ENCODE measurements around the gene ZNF76. TPM values are rescaled to one million over a fixed set of nuclear protein-coding genes. Genes with fewer than 3 reads are reported as not detected.
A peak's percentile ranks its signal among the peaks of the same experiment; 100 is the strongest.

ZNF76 gene
- total RNA-seq, 1 donor from 2014 or later = 12.9 TPM

DNA sequence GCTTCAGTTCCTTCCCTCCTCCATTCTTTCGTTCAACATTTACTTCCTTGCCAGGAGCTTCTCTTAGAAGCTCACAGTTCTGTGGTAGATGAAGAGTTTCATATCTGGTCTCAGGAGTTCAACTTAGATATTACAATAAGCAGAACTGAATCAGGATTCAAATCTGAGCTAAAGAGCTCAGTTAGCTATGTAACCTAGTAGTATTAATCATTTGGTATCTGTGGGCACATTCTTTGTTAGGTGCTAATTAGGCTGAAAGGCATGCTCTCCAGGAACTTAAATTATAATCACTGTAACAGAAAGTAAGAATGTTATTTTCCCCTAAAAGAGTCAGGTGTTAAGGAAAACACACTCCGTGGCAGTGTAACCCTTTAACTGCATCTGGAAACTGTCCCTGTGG lies 8.4 kb downstream of the ZNF76 start:
- DNase-seq = no peak

- no peak for DNase-seq
Observed at GRCh38 chr6:35272005-35272404, 12.5 kb downstream of the ZNF76 start.

DNA sequence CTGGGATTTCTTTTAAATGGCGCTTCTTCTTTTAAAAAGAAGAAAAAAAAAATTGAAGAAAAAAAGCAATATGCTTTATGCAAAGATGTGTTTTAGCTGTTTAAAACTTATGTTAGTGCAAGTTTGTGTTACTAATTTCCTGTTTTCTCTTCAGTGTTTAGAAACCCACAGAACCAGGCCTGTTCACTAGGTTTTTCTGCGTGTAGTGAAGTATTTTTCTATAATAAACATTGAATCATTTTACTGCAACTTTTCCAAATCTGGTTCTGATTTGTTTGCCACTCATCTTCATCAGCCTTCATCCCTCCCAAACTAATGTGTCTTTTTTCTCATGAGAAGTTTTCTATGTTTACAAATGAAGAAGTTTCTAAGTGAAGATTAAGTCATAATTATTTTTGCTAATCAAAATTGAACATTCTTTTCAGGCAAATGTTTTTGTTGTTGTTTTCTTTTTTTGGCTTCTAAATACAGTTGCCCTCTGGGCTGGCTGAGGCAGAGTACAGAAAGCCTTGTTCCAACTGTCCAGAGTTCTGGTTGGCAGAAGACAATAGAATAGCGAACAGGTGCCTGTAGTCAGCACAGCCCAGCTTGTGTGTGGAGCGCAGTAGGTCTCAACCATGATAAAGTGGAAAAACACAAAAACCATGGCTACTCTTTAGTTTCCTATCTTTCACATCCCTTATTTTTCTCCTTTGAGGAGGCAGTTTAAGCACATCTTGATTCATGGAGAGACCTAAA lies 14.5 kb downstream of the ZNF76 start:
- DNase-seq = no peak

DNA sequence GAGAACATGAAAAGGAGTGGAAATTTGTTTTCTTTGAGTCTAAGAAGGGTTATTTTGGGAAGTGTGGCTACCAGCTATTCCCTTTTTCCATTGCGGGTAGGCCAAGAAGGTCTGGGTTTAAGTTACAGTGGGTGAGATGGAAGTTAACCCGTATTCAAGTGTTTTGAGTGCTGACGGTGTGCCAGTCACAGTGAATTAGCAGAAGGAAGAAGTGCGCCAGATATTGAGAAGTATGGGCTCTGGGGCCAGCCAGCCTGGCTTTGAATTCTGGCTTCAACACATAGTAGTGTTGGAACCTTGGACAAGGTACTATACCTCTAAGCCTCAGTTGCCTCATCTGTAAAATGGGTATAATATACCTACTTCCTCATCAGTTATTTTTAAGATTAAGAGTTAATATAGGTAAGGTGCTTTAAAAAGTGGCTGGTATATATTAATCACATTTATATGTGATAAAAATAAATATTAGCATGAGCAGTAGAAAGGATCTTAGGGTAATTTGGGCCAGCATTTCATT lies 16.3 kb downstream of the ZNF76 start:
- DNase-seq = no peak

- no peak for DNase-seq
Observed at GRCh38 chr6:35278708-35279107, 19.2 kb downstream of the ZNF76 start.

- DNase-seq = no peak
Observed at GRCh38 chr6:35280903-35281302, 21.4 kb downstream of the ZNF76 start.

GRCh38 chr6:35282472-35282871 lies 22.9 kb downstream of the ZNF76 start:
- no peak for DNase-seq

- DNase-seq = no peak
Observed at GRCh38 chr6:35283361-35283760, 23.8 kb downstream of the ZNF76 start.

- DNase-seq = no peak
Observed at GRCh38 chr6:35287671-35288396, 28.3 kb downstream of the ZNF76 start.

- DNase-seq = no peak
Observed at GRCh38 chr6:35288834-35289233, 29.3 kb downstream of the ZNF76 start.

DNA sequence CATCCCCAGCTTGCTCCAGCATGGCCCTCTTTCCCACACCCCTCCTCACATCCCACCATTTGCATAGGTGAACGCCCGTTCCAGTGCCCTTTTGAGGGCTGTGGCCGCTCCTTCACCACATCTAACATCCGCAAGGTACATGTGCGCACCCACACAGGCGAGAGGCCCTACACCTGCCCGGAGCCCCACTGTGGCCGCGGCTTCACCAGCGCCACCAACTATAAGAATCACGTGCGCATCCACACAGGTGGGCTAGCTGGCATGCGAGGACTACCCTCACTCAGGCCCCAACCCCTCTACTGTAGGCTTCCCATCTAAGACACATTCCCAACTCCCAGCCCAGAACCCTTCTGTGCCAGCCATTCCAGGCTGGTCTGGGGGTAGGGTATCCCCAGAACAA lies 32.0 kb downstream of the ZNF76 start:
- DNase-seq = no peak

GRCh38 chr6:35292494-35292893 lies 33.0 kb downstream of the ZNF76 start:
- no peak for DNase-seq

DNA sequence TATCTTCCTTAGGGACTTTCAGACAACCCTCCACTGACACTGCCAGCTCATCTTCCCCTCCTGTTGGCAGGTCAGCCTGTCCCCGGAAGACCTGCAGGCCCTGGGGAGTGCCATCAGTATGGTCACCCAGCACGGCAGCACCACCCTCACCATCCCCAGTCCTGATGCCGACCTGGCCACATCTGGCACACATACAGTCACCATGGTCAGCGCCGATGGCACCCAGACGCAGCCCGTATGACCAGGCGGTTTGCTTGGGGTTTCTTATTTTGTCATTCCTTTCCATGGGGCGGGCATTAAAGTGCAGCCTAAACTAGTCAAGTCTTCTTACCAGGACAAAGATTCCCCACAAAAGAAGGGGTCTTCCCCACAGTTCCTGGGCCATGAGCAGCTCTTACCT lies 34.1 kb downstream of the ZNF76 start:
- DNase-seq = no peak

DNA sequence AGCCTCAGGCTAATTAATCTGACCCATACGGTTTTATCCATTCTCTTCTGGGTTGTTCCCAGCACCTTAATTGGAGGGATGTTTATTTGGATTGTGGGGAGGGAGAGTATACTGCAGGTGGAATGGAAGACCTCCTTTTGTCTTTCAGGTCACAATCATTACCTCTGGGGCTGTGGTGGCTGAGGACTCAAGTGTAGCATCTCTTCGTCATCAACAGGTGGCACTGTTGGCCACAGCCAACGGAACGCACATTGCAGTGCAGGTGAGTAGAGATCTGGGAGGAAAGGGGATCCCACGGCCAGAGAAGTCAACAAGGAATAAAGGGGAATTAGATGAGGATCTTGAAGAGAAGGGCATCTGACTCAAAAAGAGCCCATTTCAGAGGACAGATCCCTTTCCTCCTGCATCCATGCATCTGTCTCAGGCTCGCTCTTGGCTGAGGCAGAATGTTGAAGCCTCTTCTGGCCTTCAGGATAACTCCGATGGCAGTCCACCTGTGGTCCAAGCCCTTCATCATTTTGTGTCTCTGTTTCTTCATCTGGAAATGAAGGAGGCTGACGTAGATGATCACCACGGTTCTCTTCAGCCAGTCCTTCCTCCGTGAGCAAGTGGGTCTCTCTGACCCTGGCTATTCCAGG lies 34.9 kb downstream of the ZNF76 start:
- no peak for DNase-seq

DNA sequence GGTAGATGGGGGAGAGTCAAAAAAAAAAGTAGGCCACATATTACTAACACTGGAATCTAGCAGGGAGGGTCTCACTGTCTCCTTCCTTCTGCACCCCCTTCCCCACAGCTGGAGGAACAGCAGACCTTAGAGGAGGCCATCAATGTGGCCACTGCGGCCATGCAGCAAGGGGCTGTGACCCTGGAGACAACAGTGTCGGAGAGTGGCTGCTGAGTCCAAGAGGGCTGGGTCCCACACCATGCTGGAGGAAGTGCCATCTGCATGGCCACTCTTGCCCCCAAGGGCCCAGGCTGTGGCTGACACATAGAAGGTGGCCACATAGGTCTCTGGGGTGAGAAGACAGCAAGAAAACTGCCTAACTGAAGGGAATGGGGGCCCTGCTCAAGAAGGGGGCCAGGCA lies 35.5 kb downstream of the ZNF76 start:
- DNase-seq = no peak

DNA sequence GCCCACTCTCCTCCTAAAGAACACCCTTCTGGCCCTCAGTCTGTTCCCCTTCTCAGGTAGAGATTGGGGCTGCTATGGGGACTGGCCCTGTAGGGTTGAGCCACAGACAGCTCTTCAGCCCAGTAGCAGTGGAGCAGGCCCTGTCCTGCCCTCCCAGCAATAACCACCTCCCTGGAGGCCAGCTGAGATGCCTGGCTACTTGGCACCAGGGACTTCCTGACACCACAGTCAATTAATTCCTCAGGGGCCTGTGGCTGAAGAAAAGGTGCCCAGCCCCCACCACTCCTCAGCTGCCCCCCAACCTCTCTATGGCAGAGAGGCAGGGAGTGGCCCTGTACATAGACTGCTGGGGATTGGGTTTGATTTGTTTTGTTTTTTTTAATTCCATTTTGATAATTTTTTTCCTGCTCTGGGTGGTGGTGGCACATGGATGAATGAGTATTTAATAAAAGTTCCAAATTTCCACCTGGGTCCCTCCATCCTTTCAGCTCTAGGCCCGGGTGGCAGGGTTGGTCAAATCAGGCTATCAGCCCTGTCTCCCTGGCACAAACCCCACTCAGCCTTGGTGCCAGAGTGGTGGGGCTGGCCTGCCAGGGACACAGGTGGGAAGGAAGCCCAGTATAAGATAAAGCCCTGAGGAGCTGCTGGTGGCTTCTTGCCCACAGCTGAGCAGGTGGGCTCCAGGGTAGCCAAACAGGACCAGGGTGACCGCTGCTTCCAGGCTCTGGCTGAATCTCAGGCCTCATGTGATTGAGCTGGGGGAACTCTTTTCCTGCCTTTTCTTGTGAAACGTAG lies 36.2 kb downstream of the ZNF76 start:
- DNase-seq = no peak

DNA sequence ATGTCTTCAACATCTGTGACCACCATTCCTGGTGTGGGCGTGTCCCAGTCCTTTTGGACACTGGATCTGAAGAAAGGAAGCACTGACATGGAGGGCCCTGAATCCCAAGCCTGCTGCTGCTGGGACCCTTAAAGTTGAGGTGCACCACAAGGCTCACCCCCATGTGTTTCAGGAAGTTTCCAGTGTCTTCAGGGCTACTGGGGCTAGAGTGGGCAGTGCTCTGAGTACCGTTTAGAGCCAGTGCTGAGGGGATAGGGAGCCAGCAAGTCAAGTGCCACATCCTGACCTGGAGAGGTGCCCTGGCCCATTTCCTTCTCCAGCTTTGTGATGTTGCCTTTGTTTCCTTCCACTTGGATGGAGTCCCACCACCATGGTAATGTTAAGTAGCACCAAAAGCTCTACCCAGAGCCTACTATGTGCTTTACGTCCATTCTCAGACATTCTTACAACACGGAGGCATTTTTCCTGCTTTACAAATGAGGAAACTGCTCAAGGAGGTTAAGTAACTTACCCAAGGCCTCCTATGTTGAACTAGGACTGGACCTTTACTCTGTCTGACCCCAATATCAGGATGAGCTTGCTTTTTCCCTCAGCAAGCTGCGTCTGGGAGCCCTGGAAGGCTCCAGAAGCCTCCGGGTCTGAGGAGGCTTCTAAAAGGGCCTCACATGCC lies 37.5 kb downstream of the ZNF76 start:
- no peak for DNase-seq

GRCh38 chr6:35297601-35298481 lies 38.3 kb downstream of the ZNF76 start, which contains the start of gene DEF6:
TSS of gene DEF6 (plus strand) at chr6:35297818. CDS start at chr6:35297857, 39 bp downstream.
- peak; percentile 44 for DNase-seq

DNA sequence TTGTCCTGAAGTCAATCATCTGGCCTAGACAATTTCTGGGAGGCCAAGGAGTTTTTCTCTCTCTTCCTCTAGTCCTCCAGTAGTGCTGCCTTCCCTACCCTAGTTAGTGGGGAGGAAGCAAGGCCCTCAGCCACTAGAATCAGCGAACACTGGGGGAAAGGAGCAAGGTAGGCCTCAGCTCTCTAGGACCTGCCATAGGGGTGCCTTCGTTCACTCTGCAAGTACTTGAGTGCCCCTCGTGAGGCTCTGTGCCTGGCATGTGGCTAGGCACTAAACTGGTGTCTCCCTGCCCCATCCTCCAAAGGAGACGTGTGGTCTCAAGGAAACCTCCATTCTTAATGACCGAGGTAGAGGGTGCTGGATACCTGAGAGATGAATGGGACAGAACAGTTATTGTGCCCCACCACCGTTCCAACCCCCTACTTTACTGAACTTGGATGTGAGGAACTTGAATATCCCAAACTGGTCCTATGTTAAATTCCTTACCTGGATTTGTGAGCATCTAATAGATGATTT lies 39.1 kb downstream of the ZNF76 start:
- no peak for DNase-seq

DNA sequence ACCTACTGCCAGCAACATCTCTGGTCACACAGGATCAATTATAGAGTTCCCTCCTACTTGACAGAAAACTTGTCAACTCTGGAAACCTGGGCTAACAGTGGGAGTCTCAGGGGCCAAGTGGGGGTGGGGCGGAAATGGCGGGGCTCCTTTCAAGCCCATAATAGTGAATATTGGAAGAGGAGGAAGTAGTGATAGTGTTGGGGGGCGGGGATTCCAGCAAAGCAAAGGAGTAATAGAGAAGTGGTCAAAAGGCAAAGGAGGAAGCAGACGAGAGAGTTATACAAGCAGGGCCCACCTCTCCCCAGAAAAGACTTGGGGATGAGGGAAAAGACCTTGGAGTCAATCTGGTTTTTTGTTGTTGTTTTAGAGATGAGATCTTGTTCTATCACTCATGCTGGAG lies 40.1 kb downstream of the ZNF76 start:
- DNase-seq = no peak

Data from skin of body (tissue), 2 donors.